Ishikawa (cell line): ENCODE measurements around the gene MYPN.

Source experiments
- CEBPB ChIP-seq: IDR thresholded peaks from 2 replicates; pipeline ENCODE4 v1.6.1; 2012
- EGR1 ChIP-seq: IDR thresholded peaks from 2 replicates; pipeline ENCODE4 v1.6.1; 2012
- EP300 ChIP-seq: IDR thresholded peaks from 2 replicates; pipeline ENCODE4 v1.6.1; 2012; ENCODE audit warnings: borderline replicate concordance
- FOXM1 ChIP-seq: IDR thresholded peaks from 2 replicates; pipeline ENCODE4 v1.6.1; 2012; ENCODE audit warnings: low read depth, borderline replicate concordance
- MAX ChIP-seq: IDR thresholded peaks from 2 replicates; pipeline ENCODE4 v1.6.1; 2012
- NFIC ChIP-seq: IDR thresholded peaks from 2 replicates; pipeline ENCODE4 v1.6.1; 2012
- RAD21 ChIP-seq: IDR thresholded peaks from 2 replicates; pipeline ENCODE4 v1.6.1; 2012; ENCODE audit warnings: low read depth
- REST ChIP-seq: IDR thresholded peaks from 2 replicates; pipeline ENCODE4 v1.6.1; 2012; ENCODE audit warnings: low read depth, mild to moderate bottlenecking
- TAF1 ChIP-seq: IDR thresholded peaks from 2 replicates; pipeline ENCODE4 v1.6.1; 2012; ENCODE audit warnings: low read depth, mild to moderate bottlenecking
- TCF12 ChIP-seq: IDR thresholded peaks from 2 replicates; pipeline ENCODE4 v1.6.1; 2012; ENCODE audit warnings: low read depth
- TEAD4 ChIP-seq: IDR thresholded peaks from 2 replicates; pipeline ENCODE4 v1.6.1; 2012
- YY1 ChIP-seq: IDR thresholded peaks from 2 replicates; pipeline ENCODE4 v1.6.1; 2012; ENCODE audit warnings: low read depth
- ZBTB7A ChIP-seq: IDR thresholded peaks from 2 replicates; pipeline ENCODE4 v1.6.1; 2012; ENCODE audit warnings: low read depth

- no peak for TF ChIP-seq EP300
- TF ChIP-seq RAD21, result no peak
- TF ChIP-seq YY1, result no peak
- TF ChIP-seq FOXM1, result no peak
- TF ChIP-seq REST, result no peak
- no peak for TF ChIP-seq TCF12
- no peak for TF ChIP-seq TAF1
- 0 out of 2 replicates have a peak, but pooled peaks have one; percentile 32 for TF ChIP-seq TEAD4
- TF ChIP-seq NFIC, result no peak
- TF ChIP-seq ZBTB7A, result no peak
- TF ChIP-seq MAX, result no peak
- TF ChIP-seq CEBPB, result no peak
- no peak for TF ChIP-seq EGR1
Measured at GRCh38 chr10:68074031-68074774, 35.1 kb upstream of the MYPN start.
